ENCODE results near the gene SLC27A3.

Gene SLC27A3

DNA sequence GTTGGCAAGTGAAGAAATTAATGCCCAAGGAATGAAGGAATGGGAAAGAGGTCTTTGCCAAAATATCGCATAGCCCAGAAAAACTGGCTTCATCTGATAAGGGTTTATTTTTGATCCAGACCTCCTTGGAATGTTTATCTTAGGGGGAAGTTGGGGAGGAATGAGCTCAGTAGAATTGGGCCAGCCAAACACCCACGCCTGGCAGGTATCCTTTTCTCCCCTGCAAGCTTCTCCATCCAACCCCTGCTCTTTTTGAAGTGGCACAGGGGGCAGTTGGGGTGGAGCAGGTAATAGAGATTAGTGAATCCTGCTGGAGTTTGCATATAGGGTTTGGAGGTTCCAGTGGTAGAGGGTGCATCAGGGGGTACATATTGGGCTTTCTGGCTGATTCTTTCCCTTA lies 26.3 kb upstream of the SLC27A3 start:
- H3K4me1 ChIP-seq (ENCODE audit: control extremely low read depth in 1 of 4, control insufficient read depth in 4 of 4, insufficient read depth in 4 of 4, low read length in 3 of 4): peaks cover 0 to 3% (median 0%) of the 10 kb centered on the region in 4 experiments
- H3K36me3 ChIP-seq (ENCODE audit: control insufficient read depth in 4 of 4, insufficient read depth in 4 of 4, low read length in 3 of 4): peaks cover 34 to 87% (median 64%) of the 10 kb centered on the region in 4 experiments
- WGBS (ENCODE audit: insufficient coverage): 92% methylated on average over 1 of the region's 2 CpGs
- ChIA-PET CTCF (interaction anchor here (0.8 to 4.2 kb wide), 13 partner anchors 11 to 177 kb away, joined by 3 to 12 read pairs (median 4); partner anchors contain the start of gene NPR1), POLR2A (interaction anchor here (0.6 kb wide), 1 partner anchor 16 kb away, joined by 3 read pairs; no protein-coding TSS in a partner anchor)
- no peaks in the 10 kb centered on the region for H3K27me3 ChIP-seq (replicated peaks in 2 of 5; ENCODE audit: control insufficient read depth in 4 of 5, insufficient read depth in 5 of 5, low read length in 4 of 5)
- no peak overlapping the region for H3K27ac ChIP-seq (ENCODE audit: insufficient read depth in 1 of 2, low read depth in 1 of 2, low read length in 2 of 2, poor library complexity in 1 of 2, severe bottlenecking in 2 of 2)
- DNase-seq: no peak
- H3K9me3 ChIP-seq (ENCODE audit: control extremely low read depth in 1 of 5, control insufficient read depth in 4 of 5, insufficient read depth in 2 of 5, low read depth in 1 of 5, low read length in 4 of 5): no peaks in the 10 kb centered on the region
- H3K4me3 ChIP-seq (ENCODE audit: control insufficient read depth in 1 of 7, extremely low read depth in 1 of 7, insufficient read depth in 4 of 7, low read depth in 2 of 7, low read length in 6 of 7): no peak overlapping the region

DNA sequence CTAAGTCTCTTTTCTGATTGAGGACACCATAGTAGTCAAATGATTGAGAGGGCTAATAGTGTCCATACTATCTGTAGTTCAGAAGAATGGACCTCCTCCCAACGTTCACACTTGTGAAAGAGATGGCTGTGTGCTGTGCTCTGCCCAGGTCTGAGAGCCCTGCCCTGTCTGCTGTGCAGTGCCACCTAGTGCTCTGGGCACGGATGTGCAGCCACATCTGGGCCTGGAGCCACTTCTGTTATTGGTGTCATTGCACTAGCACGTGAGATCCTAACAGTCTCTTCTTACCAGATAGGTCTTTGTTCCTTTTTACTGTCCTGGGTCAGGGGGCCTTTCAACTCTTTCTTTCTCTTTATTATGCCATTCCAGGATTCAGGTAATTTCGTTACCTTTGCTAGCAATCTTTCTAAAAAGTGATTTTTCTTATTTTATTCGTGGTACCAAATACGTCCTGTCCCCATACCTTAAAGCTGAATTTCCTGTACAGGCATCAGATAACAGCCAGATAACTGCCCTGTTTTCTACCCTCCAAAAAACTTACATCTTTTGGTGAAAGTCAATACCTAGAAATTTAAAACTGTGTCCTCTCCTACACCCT lies 25.7 kb upstream of the SLC27A3 start:
- H3K27me3 ChIP-seq (replicated peaks in 2 of 5; ENCODE audit: control insufficient read depth in 4 of 5, insufficient read depth in 5 of 5, low read length in 4 of 5): no peaks in the 10 kb centered on the region
- no peaks in the 10 kb centered on the region for H3K9me3 ChIP-seq (ENCODE audit: control extremely low read depth in 1 of 5, control insufficient read depth in 4 of 5, insufficient read depth in 2 of 5, low read depth in 1 of 5, low read length in 4 of 5)
- no peak overlapping the region for H3K27ac ChIP-seq (ENCODE audit: insufficient read depth in 1 of 2, low read depth in 1 of 2, low read length in 2 of 2, poor library complexity in 1 of 2, severe bottlenecking in 2 of 2)
- 64% methylated on average over 3 of the region's 6 CpGs for WGBS (ENCODE audit: insufficient coverage)
- POLR2A ChIA-PET: no interaction called here
- no peak overlapping the region for H3K4me3 ChIP-seq (ENCODE audit: control insufficient read depth in 1 of 7, extremely low read depth in 1 of 7, insufficient read depth in 4 of 7, low read depth in 2 of 7, low read length in 6 of 7)
- H3K36me3 ChIP-seq (ENCODE audit: control insufficient read depth in 4 of 4, insufficient read depth in 4 of 4, low read length in 3 of 4): peaks cover 31 to 87% (median 64%) of the 10 kb centered on the region in 4 experiments
- CTCF ChIA-PET: interaction anchor here (1.3 to 4.2 kb wide), 4 partner anchors 13 to 177 kb away, joined by 3 to 12 read pairs (median 6); no protein-coding TSS in a partner anchor
- DNase-seq: peak; percentile 77 to 87 (median 84)
- peaks cover 0 to 3% (median 0%) of the 10 kb centered on the region in 4 experiments for H3K4me1 ChIP-seq (ENCODE audit: control extremely low read depth in 1 of 4, control insufficient read depth in 4 of 4, insufficient read depth in 4 of 4, low read length in 3 of 4)

DNA sequence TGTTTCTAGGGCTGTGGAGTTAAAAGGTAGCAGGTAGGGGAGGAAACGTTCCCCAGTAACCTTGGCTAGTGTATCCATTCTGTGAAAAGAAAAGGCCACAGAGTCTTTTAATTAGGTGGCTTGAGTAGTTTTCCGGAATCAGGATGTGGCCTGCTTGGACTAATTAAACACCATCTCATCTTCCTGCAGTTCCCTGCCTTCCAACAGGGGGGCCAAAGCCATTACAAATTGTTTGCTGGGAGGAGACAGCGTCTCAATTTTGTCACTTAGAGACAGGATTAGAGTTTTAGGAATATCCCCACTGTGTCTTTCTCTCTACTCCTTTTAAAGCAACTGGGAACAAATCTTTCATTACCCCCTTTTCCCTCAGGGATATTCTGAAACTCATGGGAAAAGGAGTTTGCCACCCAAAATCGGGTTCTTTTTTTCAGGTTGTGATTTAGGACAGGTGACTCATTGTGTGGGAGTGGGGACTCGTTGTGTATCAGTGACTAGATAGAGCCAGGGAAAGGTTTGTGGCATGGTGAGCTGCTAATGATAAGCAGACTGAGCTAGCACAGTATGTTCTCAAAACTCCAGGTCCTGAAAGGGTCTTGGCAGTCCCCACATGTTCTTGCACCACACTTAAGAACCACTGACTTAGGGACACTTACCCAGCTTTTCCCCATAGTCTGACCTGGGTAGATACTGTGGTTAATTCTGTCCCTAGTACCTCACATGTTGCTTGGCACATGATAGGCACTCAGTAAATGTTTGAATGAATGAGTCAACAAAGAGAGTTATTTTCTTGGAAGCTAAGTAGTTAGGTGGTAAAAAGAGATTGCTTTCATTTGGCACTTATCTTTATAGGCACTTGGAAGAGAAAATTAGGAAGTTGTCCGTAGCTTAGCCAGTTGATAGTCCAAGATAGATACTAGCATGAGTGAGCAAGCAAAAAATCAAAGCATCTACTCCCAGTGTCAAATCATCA lies 24.9 kb upstream of the SLC27A3 start:
- Histone ChIP-seq H3K4me3 (ENCODE audit: control insufficient read depth in 1 of 7, extremely low read depth in 1 of 7, insufficient read depth in 4 of 7, low read depth in 2 of 7, low read length in 6 of 7) (no peak overlapping the region), H3K36me3 (ENCODE audit: control insufficient read depth in 4 of 4, insufficient read depth in 4 of 4, low read length in 3 of 4) (peaks cover 29 to 86% (median 67%) of the 10 kb centered on the region in 4 experiments), H3K27me3 (replicated peaks in 2 of 5; ENCODE audit: control insufficient read depth in 4 of 5, insufficient read depth in 5 of 5, low read length in 4 of 5) (no peaks in the 10 kb centered on the region), H3K27ac (ENCODE audit: insufficient read depth in 1 of 2, low read depth in 1 of 2, low read length in 2 of 2, poor library complexity in 1 of 2, severe bottlenecking in 2 of 2) (no peak overlapping the region), H3K4me1 (ENCODE audit: control extremely low read depth in 1 of 4, control insufficient read depth in 4 of 4, insufficient read depth in 4 of 4, low read length in 3 of 4) (peaks cover 0 to 3% (median 0%) of the 10 kb centered on the region in 4 experiments), H3K9me3 (ENCODE audit: control extremely low read depth in 1 of 5, control insufficient read depth in 4 of 5, insufficient read depth in 2 of 5, low read depth in 1 of 5, low read length in 4 of 5) (no peaks in the 10 kb centered on the region)
- CTCF ChIA-PET: interaction anchor here (0.6 to 4.2 kb wide), 12 partner anchors 9 to 255 kb away, joined by 3 to 12 read pairs (median 4); partner anchors contain the start of genes NPR1 and RAB13
- 92% methylated on average over 4 of the region's 6 CpGs for WGBS (ENCODE audit: insufficient coverage)
- POLR2A ChIA-PET: no interaction called here
- peak in 1 of 3 donors; percentile 10 for DNase-seq

DNA sequence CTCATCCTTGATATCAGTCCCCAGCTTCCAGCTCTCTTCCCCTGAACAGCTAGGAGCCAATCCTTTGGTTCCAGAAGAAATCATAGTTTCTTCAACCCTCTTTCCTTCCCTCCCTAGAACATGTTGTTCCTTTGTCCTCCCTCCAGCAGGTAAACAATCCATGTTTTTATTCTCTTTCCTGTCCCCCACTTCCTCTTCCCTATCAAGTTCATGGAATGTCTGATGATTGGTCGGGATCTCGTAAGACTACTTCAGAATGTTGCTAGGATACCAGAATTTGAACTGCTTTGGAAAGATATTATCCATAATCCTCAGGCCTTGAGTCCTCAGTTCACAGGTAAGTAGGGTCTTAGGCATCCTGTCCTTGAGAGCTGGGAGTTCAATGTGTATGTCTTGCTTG lies 23.1 kb upstream of the SLC27A3 start:
- Histone ChIP-seq H3K4me3 (ENCODE audit: control insufficient read depth in 1 of 7, extremely low read depth in 1 of 7, insufficient read depth in 4 of 7, low read depth in 2 of 7, low read length in 6 of 7) (no peak overlapping the region), H3K36me3 (ENCODE audit: control insufficient read depth in 4 of 4, insufficient read depth in 4 of 4, low read length in 3 of 4) (peaks cover 21 to 88% (median 64%) of the 10 kb centered on the region in 4 experiments), H3K27me3 (replicated peaks in 2 of 5; ENCODE audit: control insufficient read depth in 4 of 5, insufficient read depth in 5 of 5, low read length in 4 of 5) (no peaks in the 10 kb centered on the region), H3K27ac (ENCODE audit: insufficient read depth in 1 of 2, low read depth in 1 of 2, low read length in 2 of 2, poor library complexity in 1 of 2, severe bottlenecking in 2 of 2) (no peak overlapping the region), H3K4me1 (ENCODE audit: control extremely low read depth in 1 of 4, control insufficient read depth in 4 of 4, insufficient read depth in 4 of 4, low read length in 3 of 4) (peaks cover 0 to 3% (median 0%) of the 10 kb centered on the region in 4 experiments), H3K9me3 (ENCODE audit: control extremely low read depth in 1 of 5, control insufficient read depth in 4 of 5, insufficient read depth in 2 of 5, low read depth in 1 of 5, low read length in 4 of 5) (no peaks in the 10 kb centered on the region)
- no peak for DNase-seq
- ChIA-PET CTCF (interaction anchor here (1.2 to 2.2 kb wide), 8 partner anchors 9 to 234 kb away, joined by 3 to 10 read pairs (median 5); partner anchors contain the start of genes NPR1, RAB13 and SNAPIN), POLR2A (no interaction called here)
- 100% methylated on average over 1 of the region's 2 CpGs for WGBS (ENCODE audit: insufficient coverage)

DNA sequence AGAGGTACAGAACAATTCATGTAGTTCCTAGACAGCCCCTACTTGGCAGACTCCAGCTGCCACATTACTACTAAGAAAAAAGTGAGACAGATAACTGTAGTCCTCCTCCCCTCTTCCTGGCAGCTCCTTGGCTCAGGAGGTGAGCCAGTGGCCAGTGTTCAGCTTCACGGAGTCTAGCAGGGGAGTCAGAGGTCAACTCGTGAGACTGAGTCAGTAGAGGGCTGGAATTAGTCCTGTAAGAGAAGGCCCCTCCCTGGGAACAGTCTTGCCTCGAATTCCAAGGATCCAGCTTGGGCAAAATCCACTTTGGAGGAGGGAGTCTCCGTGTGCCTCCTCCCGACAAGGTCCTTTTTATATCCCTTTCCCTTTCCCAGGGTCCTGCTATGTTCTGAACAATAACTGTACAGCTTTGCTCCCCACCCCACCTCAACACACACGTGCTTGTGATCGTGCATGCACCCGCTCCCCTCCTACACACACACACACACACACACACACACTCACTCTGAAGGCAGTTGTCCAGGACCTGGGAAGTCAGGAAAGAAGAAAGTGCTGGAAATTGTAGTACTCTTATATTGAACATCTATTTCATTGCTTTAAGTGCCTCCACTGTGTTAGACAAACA lies 22.5 kb upstream of the SLC27A3 start:
- no peak overlapping the region for H3K27ac ChIP-seq (ENCODE audit: insufficient read depth in 1 of 2, low read depth in 1 of 2, low read length in 2 of 2, poor library complexity in 1 of 2, severe bottlenecking in 2 of 2)
- peaks cover 0 to 3% (median 0%) of the 10 kb centered on the region in 4 experiments for H3K4me1 ChIP-seq (ENCODE audit: control extremely low read depth in 1 of 4, control insufficient read depth in 4 of 4, insufficient read depth in 4 of 4, low read length in 3 of 4)
- WGBS (ENCODE audit: insufficient coverage): 100% methylated on average over 4 of the region's 8 CpGs
- peaks cover 21 to 88% (median 64%) of the 10 kb centered on the region in 4 experiments for H3K36me3 ChIP-seq (ENCODE audit: control insufficient read depth in 4 of 4, insufficient read depth in 4 of 4, low read length in 3 of 4)
- ChIA-PET POLR2A (no interaction called here), CTCF (interaction anchor here (1.2 to 2.2 kb wide), 5 partner anchors 10 to 180 kb away, joined by 3 to 10 read pairs (median 6); partner anchors contain the start of gene SNAPIN)
- H3K4me3 ChIP-seq (ENCODE audit: control insufficient read depth in 1 of 7, extremely low read depth in 1 of 7, insufficient read depth in 4 of 7, low read depth in 2 of 7, low read length in 6 of 7): no peak overlapping the region
- no peak for DNase-seq
- no peaks in the 10 kb centered on the region for H3K27me3 ChIP-seq (replicated peaks in 2 of 5; ENCODE audit: control insufficient read depth in 4 of 5, insufficient read depth in 5 of 5, low read length in 4 of 5)
- no peaks in the 10 kb centered on the region for H3K9me3 ChIP-seq (ENCODE audit: control extremely low read depth in 1 of 5, control insufficient read depth in 4 of 5, insufficient read depth in 2 of 5, low read depth in 1 of 5, low read length in 4 of 5)

DNA sequence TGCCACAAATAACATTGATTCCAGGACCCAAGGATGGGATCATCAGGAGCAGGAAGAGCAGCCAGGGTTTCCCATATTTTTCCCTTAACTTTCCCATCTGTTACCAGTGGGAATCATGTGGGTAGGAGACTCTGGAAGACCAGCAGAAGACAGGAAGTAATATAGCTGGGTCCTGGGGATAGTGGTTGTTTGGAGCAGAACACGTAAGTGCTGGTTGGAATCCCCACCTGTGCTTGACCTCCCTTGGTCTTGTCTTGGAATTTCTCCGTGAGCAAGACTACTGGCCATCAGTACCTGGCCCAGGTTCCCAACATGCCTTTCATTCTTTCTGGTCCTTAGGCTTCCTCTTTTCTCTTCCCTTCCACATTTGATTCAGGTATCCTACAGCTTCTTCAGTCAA lies 20.9 kb upstream of the SLC27A3 start:
- Histone ChIP-seq H3K4me3 (ENCODE audit: control insufficient read depth in 1 of 7, extremely low read depth in 1 of 7, insufficient read depth in 4 of 7, low read depth in 2 of 7, low read length in 6 of 7) (no peak overlapping the region), H3K36me3 (ENCODE audit: control insufficient read depth in 4 of 4, insufficient read depth in 4 of 4, low read length in 3 of 4) (peaks cover 18 to 89% (median 63%) of the 10 kb centered on the region in 4 experiments), H3K4me1 (ENCODE audit: control extremely low read depth in 1 of 4, control insufficient read depth in 4 of 4, insufficient read depth in 4 of 4, low read length in 3 of 4) (peaks cover 0 to 3% (median 0%) of the 10 kb centered on the region in 4 experiments), H3K27ac (ENCODE audit: insufficient read depth in 1 of 2, low read depth in 1 of 2, low read length in 2 of 2, poor library complexity in 1 of 2, severe bottlenecking in 2 of 2) (no peak overlapping the region), H3K9me3 (ENCODE audit: control extremely low read depth in 1 of 5, control insufficient read depth in 4 of 5, insufficient read depth in 2 of 5, low read depth in 1 of 5, low read length in 4 of 5) (no peaks in the 10 kb centered on the region), H3K27me3 (replicated peaks in 2 of 5; ENCODE audit: control insufficient read depth in 4 of 5, insufficient read depth in 5 of 5, low read length in 4 of 5) (no peaks in the 10 kb centered on the region)
- ChIA-PET POLR2A (no interaction called here), CTCF (interaction anchor here (0.8 to 1.7 kb wide), 6 partner anchors 12 to 182 kb away, joined by 3 to 4 read pairs (median 3); no protein-coding TSS in a partner anchor)
- DNase-seq: no peak
- WGBS (ENCODE audit: insufficient coverage): 100% methylated on average over 2 of the region's 2 CpGs
